OCI-LY7 (cell line): ENCODE results near the gene RPL13.

Source experiments
- EZH2phosphoT487 ChIP-seq: fragments of 200-600 bp; sonication (generic); IDR thresholded peaks from 2 replicates; pipeline ENCODE4 v1.6.1; 2018; ENCODE audit warnings: low read depth, borderline replicate concordance, mild to moderate bottlenecking, mixed run types, antibody characterized with exemption, low read length, moderate library complexity, mixed read lengths
- TF ChIP-seq, protein P1 (sequence below): fragments of 200-600 bp; sonication (generic); conservative IDR thresholded peaks from 2 replicates; pipeline ENCODE4 v1.5.1; 2014; ENCODE audit warnings: mild to moderate bottlenecking, antibody characterized with exemption, low read length, moderate library complexity, mixed read lengths

DNA sequence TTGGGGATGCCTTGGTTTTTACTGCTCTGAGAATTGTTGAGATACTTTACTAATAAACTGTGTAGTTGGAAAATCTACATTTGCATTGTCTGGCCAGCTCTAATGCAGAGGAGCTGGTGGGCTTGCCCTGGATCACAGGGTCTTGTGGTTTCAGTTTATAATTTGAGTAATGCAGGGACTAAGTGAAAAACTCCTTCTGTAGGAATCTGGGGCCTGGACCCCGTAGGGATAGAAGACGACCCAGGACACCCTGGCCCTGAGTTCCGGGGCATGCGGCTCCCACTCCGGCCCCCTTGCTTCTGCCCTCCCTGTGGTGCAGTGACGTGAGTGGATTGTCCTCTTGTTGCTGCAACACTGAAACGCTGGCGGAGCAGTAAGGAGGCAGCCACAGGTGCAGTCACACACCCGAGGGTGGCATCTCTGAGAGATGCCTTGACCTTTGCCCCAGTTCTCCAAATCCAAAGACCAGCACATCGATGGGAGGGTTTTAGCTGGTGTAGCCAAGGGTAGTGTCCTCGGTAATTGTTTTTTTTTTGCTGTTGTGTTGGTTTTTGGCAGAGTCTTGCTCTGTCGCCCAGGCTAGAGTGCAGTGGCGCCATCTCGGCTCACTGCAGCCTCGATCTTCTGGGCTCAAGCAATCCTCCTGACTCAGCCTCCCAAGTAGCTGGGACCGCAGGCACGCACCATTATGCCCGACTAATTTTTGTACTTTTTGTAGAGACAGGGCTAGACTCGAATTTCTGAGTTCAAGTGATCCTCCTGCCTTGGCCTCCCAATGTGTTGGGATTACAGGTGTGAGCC is 2.6 kb upstream of the RPL13 start:
- TF ChIP-seq, protein P1, sequence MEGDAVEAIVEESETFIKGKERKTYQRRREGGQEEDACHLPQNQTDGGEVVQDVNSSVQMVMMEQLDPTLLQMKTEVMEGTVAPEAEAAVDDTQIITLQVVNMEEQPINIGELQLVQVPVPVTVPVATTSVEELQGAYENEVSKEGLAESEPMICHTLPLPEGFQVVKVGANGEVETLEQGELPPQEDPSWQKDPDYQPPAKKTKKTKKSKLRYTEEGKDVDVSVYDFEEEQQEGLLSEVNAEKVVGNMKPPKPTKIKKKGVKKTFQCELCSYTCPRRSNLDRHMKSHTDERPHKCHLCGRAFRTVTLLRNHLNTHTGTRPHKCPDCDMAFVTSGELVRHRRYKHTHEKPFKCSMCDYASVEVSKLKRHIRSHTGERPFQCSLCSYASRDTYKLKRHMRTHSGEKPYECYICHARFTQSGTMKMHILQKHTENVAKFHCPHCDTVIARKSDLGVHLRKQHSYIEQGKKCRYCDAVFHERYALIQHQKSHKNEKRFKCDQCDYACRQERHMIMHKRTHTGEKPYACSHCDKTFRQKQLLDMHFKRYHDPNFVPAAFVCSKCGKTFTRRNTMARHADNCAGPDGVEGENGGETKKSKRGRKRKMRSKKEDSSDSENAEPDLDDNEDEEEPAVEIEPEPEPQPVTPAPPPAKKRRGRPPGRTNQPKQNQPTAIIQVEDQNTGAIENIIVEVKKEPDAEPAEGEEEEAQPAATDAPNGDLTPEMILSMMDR = peak; percentile 28; the same call in 1 of the 2 replicates
- TF ChIP-seq EZH2phosphoT487 = no peak
